Prostate gland (tissue), 2 donors: ENCODE data around the gene PPFIA4. TPM values are rescaled to one million over a fixed set of nuclear protein-coding genes. Genes with fewer than 3 reads are reported as not detected.

ENCODE experiments used
- DNase-seq: peaks from one replicate; pipeline ENCODE4 v3.0.0-alpha.2; 2019; ENCODE audit warnings: low spot score
- H3K27ac ChIP-seq, 2 donors: fragments of 200-600 bp; sonication (generic); 2 replicates each; pipeline ENCODE4 v1.5.1; 2017 to 2019
- H3K27me3 ChIP-seq: fragments of 200-600 bp; sonication (generic); replicated peaks from 2 replicates; pipeline ENCODE4 v1.5.1; 2019; ENCODE audit not compliant: insufficient read depth
- H3K36me3 ChIP-seq, 2 donors: fragments of 200-600 bp; sonication (generic); 1 replicate in 1 of 2; 2 replicates in 1 of 2; pipeline versions ENCODE4 v1.5.1 to v1.8.1; 2017 to 2019
- H3K4me1 ChIP-seq: fragments of 200-600 bp; sonication (generic); replicated peaks from 2 replicates; pipeline ENCODE4 v1.5.1; 2019
- H3K4me3 ChIP-seq, 2 donors: fragments of 200-600 bp; sonication (generic); 2 replicates each; pipeline ENCODE4 v1.5.1; 2017 to 2019
- H3K9me3 ChIP-seq: fragments of 200-600 bp; sonication (generic); 2 replicates; pipeline ENCODE4 v1.5.1; 2017
- CTCF ChIP-seq, 4 experiments: fragments of 200-600 bp in 2 of 4; fragments of 450-650 bp in 2 of 4; sonication (generic) in 2 of 4; IDR thresholded peaks; 1 replicate in 3 of 4; 2 replicates in 1 of 4; pipeline ENCODE4 v1.5.1; 2016 to 2019; ENCODE audit warnings: antibody characterized with exemption in 4 of 4, mild to moderate bottlenecking in 2 of 4, moderate library complexity in 2 of 4
- POLR2A ChIP-seq: fragments of 450-650 bp; IDR thresholded peaks from one replicate; pipeline ENCODE4 v1.6.1; 2016; ENCODE audit warnings: antibody characterized with exemption, mild to moderate bottlenecking
- POLR2AphosphoS5 ChIP-seq: sonication (generic); formaldehyde crosslinking; IDR thresholded peaks from one replicate; pipeline ENCODE4 v1.6.1; 2017; ENCODE audit warnings: antibody characterized with exemption
- WGBS: methylation state at CpG from one replicate; pipeline ENCODE4 v1.1.5; 2018; 5-methylcytosine and 5-hydroxymethylcytosine counted together
- intact Hi-C: fragments of 100-400 bp; cut with DNase I; formaldehyde crosslinking; loops from one replicate; pipeline ENCODE4 v1.14.2; 2022
- total RNA-seq, 2 donors: library from RNA; depleted of rRNA; stranded (reverse); fragments of >200 nt; gene quantifications; one replicate each; pipeline ENCODE4 v1.1.0, GENCODE V29; 2016

PPFIA4 gene
- total RNA-seq, 2 donors from 2014 or later = 0.50 to 16.9 TPM

GRCh38 chr1:203066965-203067364 is 40.7 kb downstream of the PPFIA4 start:
- 97% methylated on average over 3 of the region's 3 CpGs for WGBS
- no peak for TF ChIP-seq CTCF (IDR thresholded peaks at IDR 0.05)
- no peak for TF ChIP-seq POLR2A
- TF ChIP-seq POLR2AphosphoS5 = no peak
- Histone ChIP-seq H3K36me3 (no peaks in the 10 kb centered on the region), H3K4me1 (no peaks in the 10 kb centered on the region), H3K4me3 (no peak overlapping the region), H3K27ac (no peak overlapping the region), H3K9me3 (no peaks in the 10 kb centered on the region), H3K27me3 (no peaks in the 10 kb centered on the region)
- DNase-seq = no peak
- intact Hi-C loops = no loop called here

- DNase-seq = peak; percentile 6
- H3K9me3 ChIP-seq = no peaks in the 10 kb centered on the region
- no peaks in the 10 kb centered on the region for H3K36me3 ChIP-seq
- H3K27ac ChIP-seq = peak overlapping the region; percentile 44 to 60
- 8% methylated on average over 4 of the region's 4 CpGs for WGBS
- no peak overlapping the region for H3K4me3 ChIP-seq
- TF ChIP-seq POLR2A (no peak), CTCF (IDR thresholded peaks at IDR 0.05) (no peak), POLR2AphosphoS5 (no peak)
- no peaks in the 10 kb centered on the region for H3K4me1 ChIP-seq
- intact Hi-C loops = no loop called here
- no peaks in the 10 kb centered on the region for H3K27me3 ChIP-seq
Measured at GRCh38 chr1:203069030-203069747, 42.9 kb downstream of the PPFIA4 start.

- TF ChIP-seq POLR2A (no peak), CTCF (IDR thresholded peaks at IDR 0.05) (no peak), POLR2AphosphoS5 (no peak)
Measured at GRCh38 chr1:203072002-203072602, 45.8 kb downstream of the PPFIA4 start.

GRCh38 chr1:203072911-203073310 is 46.6 kb downstream of the PPFIA4 start:
- Histone ChIP-seq H3K36me3 (no peaks in the 10 kb centered on the region), H3K27me3 (no peaks in the 10 kb centered on the region), H3K9me3 (no peaks in the 10 kb centered on the region), H3K4me1 (no peaks in the 10 kb centered on the region), H3K4me3 (no peak overlapping the region), H3K27ac (no peak overlapping the region)
- TF ChIP-seq POLR2A = no peak
- no peak for TF ChIP-seq CTCF (IDR thresholded peaks at IDR 0.05)
- no peak for TF ChIP-seq POLR2AphosphoS5
- WGBS = 85% methylated on average over 3 of the region's 3 CpGs
- no peak for DNase-seq
- intact Hi-C loops = no loop called here

More at GRCh38 chr1:203072002-203072602, 45.8 kb downstream of the PPFIA4 start:
- WGBS = 96% methylated on average over 7 of the region's 7 CpGs
- intact Hi-C loops = no loop called here
- Histone ChIP-seq H3K27ac (no peak overlapping the region), H3K27me3 (no peaks in the 10 kb centered on the region), H3K4me1 (no peaks in the 10 kb centered on the region), H3K9me3 (no peaks in the 10 kb centered on the region), H3K4me3 (no peak overlapping the region), H3K36me3 (no peaks in the 10 kb centered on the region)
- no peak for DNase-seq

- H3K9me3 ChIP-seq = no peaks in the 10 kb centered on the region
- DNase-seq = no peak
- 98% methylated on average over 2 of the region's 2 CpGs for WGBS
- H3K4me1 ChIP-seq = no peaks in the 10 kb centered on the region
- no peak overlapping the region for H3K27ac ChIP-seq
- no peaks in the 10 kb centered on the region for H3K36me3 ChIP-seq
- TF ChIP-seq POLR2AphosphoS5 (no peak), CTCF (IDR thresholded peaks at IDR 0.05) (no peak), POLR2A (no peak)
- H3K4me3 ChIP-seq = no peak overlapping the region
- intact Hi-C loops = no loop called here
- no peaks in the 10 kb centered on the region for H3K27me3 ChIP-seq
Measured at GRCh38 chr1:203073469-203073868, 47.2 kb downstream of the PPFIA4 start.
